ENCODE measurements around the gene C2orf81. TPM values are rescaled to one million over a fixed set of nuclear protein-coding genes. Genes with fewer than 3 reads are reported as not detected.

The C2orf81 gene
- total RNA-seq, 1 experiment from 2014 or later, result 2.9 TPM

DNA sequence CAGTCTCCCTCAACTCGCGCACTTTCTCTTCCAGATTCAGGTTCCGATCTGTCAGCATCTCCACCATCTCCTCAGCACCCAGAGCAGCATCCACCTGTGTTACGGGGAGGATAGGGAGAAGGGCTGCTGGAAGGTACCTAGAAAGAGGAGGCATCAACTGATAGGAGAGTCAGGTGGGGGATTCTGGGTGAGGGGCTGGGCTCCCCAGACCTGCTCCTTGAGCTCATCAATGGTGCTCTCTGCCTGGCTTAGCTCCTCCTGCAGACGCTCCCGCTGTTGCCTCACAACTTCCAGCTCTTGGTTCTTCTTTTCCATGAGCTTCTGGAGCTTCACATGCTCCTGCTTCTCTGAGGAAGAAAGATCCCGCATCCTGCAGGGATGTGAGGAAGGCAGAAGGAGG lies 51.4 kb downstream of the C2orf81 start:
- H3K36me3 Mint-ChIP-seq, result peaks cover 62% of the 10 kb centered on the region
- CTCF ChIA-PET, result interaction anchor here (1.0 kb wide), 1 partner anchor 35 kb away, joined by 5 read pairs; no protein-coding TSS in a partner anchor

DNA sequence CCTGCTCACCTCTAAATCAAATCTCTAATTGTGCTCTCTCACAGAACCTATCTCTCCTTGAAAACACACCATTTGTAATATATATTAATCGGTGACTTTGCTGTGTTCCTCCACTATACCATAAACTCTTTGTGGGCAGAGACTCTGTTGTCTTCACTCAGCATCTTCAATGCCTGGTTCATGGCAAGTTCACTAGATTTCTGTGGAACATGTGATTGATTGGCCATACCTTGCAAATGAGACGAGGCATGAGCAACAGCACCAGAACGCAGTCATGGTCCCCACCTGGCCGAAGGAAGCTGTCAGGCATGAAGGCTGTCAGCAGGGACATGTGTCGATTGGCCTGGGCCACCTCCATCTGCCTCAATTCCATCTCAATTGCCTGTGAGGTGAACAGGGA lies 52.9 kb downstream of the C2orf81 start:
- H3K36me3 Mint-ChIP-seq, result peaks cover 73% of the 10 kb centered on the region
- TF ChIP-seq, protein P1, sequence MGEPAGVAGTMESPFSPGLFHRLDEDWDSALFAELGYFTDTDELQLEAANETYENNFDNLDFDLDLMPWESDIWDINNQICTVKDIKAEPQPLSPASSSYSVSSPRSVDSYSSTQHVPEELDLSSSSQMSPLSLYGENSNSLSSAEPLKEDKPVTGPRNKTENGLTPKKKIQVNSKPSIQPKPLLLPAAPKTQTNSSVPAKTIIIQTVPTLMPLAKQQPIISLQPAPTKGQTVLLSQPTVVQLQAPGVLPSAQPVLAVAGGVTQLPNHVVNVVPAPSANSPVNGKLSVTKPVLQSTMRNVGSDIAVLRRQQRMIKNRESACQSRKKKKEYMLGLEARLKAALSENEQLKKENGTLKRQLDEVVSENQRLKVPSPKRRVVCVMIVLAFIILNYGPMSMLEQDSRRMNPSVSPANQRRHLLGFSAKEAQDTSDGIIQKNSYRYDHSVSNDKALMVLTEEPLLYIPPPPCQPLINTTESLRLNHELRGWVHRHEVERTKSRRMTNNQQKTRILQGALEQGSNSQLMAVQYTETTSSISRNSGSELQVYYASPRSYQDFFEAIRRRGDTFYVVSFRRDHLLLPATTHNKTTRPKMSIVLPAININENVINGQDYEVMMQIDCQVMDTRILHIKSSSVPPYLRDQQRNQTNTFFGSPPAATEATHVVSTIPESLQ (CRISPR knock-in tag; IDR thresholded peaks at IDR 0.05), result no peak
- TF ChIP-seq, protein P2, sequence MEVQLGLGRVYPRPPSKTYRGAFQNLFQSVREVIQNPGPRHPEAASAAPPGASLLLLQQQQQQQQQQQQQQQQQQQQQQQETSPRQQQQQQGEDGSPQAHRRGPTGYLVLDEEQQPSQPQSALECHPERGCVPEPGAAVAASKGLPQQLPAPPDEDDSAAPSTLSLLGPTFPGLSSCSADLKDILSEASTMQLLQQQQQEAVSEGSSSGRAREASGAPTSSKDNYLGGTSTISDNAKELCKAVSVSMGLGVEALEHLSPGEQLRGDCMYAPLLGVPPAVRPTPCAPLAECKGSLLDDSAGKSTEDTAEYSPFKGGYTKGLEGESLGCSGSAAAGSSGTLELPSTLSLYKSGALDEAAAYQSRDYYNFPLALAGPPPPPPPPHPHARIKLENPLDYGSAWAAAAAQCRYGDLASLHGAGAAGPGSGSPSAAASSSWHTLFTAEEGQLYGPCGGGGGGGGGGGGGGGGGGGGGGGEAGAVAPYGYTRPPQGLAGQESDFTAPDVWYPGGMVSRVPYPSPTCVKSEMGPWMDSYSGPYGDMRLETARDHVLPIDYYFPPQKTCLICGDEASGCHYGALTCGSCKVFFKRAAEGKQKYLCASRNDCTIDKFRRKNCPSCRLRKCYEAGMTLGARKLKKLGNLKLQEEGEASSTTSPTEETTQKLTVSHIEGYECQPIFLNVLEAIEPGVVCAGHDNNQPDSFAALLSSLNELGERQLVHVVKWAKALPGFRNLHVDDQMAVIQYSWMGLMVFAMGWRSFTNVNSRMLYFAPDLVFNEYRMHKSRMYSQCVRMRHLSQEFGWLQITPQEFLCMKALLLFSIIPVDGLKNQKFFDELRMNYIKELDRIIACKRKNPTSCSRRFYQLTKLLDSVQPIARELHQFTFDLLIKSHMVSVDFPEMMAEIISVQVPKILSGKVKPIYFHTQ (CRISPR knock-in tag; IDR thresholded peaks at IDR 0.05), result no peak
- TF ChIP-seq KAT7 (CRISPR knock-in tag; IDR thresholded peaks at IDR 0.05; ENCODE audit: borderline replicate concordance) (no peak), GRHL2 (CRISPR knock-in tag; IDR thresholded peaks at IDR 0.05; ENCODE audit: insufficient replicate concordance, severe bottlenecking) (no peak)
- DNase-seq (ENCODE audit: low spot score), result no peak
- ATAC-seq, result no peak
- no peak overlapping the region for H3K4me3 Mint-ChIP-seq
- no peaks in the 10 kb centered on the region for H3K27me3 Mint-ChIP-seq (ENCODE audit: low read depth)
- no peak overlapping the region for H3K27ac Mint-ChIP-seq
- H3K4me1 Mint-ChIP-seq, result peaks cover 13% of the 10 kb centered on the region
- ChIA-PET CTCF (no interaction called here), POLR2A (no interaction called here)
- no peaks in the 10 kb centered on the region for H3K9me3 Mint-ChIP-seq

More for the DNA sequence above, 51.4 kb downstream of the C2orf81 start:
- POLR2A ChIA-PET, result no interaction called here
- Mint-ChIP-seq H3K27ac (no peak overlapping the region), H3K4me3 (no peak overlapping the region), H3K27me3 (ENCODE audit: low read depth) (no peaks in the 10 kb centered on the region), H3K9me3 (no peaks in the 10 kb centered on the region), H3K4me1 (peaks cover 27% of the 10 kb centered on the region)
- TF ChIP-seq, protein P3, sequence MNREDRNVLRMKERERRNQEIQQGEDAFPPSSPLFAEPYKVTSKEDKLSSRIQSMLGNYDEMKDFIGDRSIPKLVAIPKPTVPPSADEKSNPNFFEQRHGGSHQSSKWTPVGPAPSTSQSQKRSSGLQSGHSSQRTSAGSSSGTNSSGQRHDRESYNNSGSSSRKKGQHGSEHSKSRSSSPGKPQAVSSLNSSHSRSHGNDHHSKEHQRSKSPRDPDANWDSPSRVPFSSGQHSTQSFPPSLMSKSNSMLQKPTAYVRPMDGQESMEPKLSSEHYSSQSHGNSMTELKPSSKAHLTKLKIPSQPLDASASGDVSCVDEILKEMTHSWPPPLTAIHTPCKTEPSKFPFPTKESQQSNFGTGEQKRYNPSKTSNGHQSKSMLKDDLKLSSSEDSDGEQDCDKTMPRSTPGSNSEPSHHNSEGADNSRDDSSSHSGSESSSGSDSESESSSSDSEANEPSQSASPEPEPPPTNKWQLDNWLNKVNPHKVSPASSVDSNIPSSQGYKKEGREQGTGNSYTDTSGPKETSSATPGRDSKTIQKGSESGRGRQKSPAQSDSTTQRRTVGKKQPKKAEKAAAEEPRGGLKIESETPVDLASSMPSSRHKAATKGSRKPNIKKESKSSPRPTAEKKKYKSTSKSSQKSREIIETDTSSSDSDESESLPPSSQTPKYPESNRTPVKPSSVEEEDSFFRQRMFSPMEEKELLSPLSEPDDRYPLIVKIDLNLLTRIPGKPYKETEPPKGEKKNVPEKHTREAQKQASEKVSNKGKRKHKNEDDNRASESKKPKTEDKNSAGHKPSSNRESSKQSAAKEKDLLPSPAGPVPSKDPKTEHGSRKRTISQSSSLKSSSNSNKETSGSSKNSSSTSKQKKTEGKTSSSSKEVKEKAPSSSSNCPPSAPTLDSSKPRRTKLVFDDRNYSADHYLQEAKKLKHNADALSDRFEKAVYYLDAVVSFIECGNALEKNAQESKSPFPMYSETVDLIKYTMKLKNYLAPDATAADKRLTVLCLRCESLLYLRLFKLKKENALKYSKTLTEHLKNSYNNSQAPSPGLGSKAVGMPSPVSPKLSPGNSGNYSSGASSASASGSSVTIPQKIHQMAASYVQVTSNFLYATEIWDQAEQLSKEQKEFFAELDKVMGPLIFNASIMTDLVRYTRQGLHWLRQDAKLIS (CRISPR knock-in tag; IDR thresholded peaks at IDR 0.05; ENCODE audit: borderline replicate concordance), result no peak
- ATAC-seq (no peak), DNase-seq (ENCODE audit: low spot score) (no peak)

DNA sequence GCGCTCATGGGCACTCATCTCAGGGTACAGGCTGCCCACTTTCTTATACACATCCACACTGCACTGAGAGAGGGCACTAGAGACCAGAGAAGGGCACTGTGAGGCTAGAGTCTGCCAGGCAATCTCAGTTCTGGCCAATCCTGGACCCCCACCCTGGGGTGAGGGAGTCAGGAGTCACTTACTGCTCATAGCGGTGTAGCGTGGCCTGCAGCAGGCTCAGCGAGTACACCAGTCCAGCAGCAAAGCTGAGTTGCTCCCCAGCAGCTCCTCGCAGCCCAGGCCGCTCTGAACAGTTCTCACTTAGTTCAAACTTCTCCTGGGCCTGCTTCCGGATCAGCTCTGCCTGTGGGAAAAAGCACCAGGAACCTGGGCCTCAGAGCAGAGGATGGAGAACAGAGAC lies 53.6 kb downstream of the C2orf81 start:
- peaks cover 6% of the 10 kb centered on the region for H3K4me1 Mint-ChIP-seq
- DNase-seq (ENCODE audit: low spot score) (no peak), ATAC-seq (no peak)
- CTCF ChIA-PET, result no interaction called here
- TF ChIP-seq TP53 (CRISPR knock-in tag; IDR thresholded peaks at IDR 0.05) (no peak), FOXJ3 (CRISPR knock-in tag; IDR thresholded peaks at IDR 0.05; ENCODE audit: borderline replicate concordance) (no peak), ZNF121 (CRISPR knock-in tag; IDR thresholded peaks at IDR 0.05) (no peak), ZNF317 (CRISPR knock-in tag; IDR thresholded peaks at IDR 0.05; ENCODE audit: borderline replicate concordance, low read depth) (no peak), NFYB (CRISPR knock-in tag; conservative IDR thresholded peaks at IDR 0.05; ENCODE audit: low read depth) (no peak)
- TF ChIP-seq, protein P4, sequence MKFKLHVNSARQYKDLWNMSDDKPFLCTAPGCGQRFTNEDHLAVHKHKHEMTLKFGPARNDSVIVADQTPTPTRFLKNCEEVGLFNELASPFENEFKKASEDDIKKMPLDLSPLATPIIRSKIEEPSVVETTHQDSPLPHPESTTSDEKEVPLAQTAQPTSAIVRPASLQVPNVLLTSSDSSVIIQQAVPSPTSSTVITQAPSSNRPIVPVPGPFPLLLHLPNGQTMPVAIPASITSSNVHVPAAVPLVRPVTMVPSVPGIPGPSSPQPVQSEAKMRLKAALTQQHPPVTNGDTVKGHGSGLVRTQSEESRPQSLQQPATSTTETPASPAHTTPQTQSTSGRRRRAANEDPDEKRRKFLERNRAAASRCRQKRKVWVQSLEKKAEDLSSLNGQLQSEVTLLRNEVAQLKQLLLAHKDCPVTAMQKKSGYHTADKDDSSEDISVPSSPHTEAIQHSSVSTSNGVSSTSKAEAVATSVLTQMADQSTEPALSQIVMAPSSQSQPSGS (CRISPR knock-in tag; IDR thresholded peaks at IDR 0.05; ENCODE audit: borderline replicate concordance, low read depth), result no peak
- TF ChIP-seq, protein P5, sequence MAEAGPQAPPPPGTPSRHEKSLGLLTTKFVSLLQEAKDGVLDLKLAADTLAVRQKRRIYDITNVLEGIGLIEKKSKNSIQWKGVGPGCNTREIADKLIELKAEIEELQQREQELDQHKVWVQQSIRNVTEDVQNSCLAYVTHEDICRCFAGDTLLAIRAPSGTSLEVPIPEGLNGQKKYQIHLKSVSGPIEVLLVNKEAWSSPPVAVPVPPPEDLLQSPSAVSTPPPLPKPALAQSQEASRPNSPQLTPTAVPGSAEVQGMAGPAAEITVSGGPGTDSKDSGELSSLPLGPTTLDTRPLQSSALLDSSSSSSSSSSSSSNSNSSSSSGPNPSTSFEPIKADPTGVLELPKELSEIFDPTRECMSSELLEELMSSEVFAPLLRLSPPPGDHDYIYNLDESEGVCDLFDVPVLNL (CRISPR knock-in tag; IDR thresholded peaks at IDR 0.05; ENCODE audit: borderline replicate concordance, low read depth), result no peak
- TF ChIP-seq, protein P6, sequence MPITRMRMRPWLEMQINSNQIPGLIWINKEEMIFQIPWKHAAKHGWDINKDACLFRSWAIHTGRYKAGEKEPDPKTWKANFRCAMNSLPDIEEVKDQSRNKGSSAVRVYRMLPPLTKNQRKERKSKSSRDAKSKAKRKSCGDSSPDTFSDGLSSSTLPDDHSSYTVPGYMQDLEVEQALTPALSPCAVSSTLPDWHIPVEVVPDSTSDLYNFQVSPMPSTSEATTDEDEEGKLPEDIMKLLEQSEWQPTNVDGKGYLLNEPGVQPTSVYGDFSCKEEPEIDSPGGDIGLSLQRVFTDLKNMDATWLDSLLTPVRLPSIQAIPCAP (CRISPR knock-in tag; IDR thresholded peaks at IDR 0.05), result no peak
- POLR2A ChIA-PET, result no interaction called here
- H3K4me3 Mint-ChIP-seq, result no peak overlapping the region
- H3K27ac Mint-ChIP-seq, result no peak overlapping the region
- H3K36me3 Mint-ChIP-seq, result peaks cover 78% of the 10 kb centered on the region
- H3K9me3 Mint-ChIP-seq, result no peaks in the 10 kb centered on the region
- H3K27me3 Mint-ChIP-seq (ENCODE audit: low read depth), result no peaks in the 10 kb centered on the region

All from WTC11 (cell line).